T-helper 1 cell treated with Interleukin-12 subunit alpha and Interleukin-12 subunit beta and Interleukin-4 antibody, amounts not matched to agents 30 μg/mL and 1 μg/mL, for 36 hours (primary cell): ENCODE measurements around the gene MYCBPAP.

ENCODE experiments used
- H3K27ac Mint-ChIP-seq: one replicate; pipeline ENCODE4 v1.8.0; 2021; ENCODE audit warnings: mild to moderate bottlenecking, mixed read lengths
- H3K27me3 Mint-ChIP-seq: one replicate; pipeline ENCODE4 v1.8.0; 2021; ENCODE audit warnings: low read depth, mixed read lengths
- H3K36me3 Mint-ChIP-seq: one replicate; pipeline ENCODE4 v1.8.0; 2021; ENCODE audit warnings: low read depth, mixed read lengths
- H3K4me1 Mint-ChIP-seq: one replicate; pipeline ENCODE4 v1.8.0; 2021; ENCODE audit warnings: low read depth, mixed read lengths
- H3K4me3 Mint-ChIP-seq: one replicate; pipeline ENCODE4 v1.8.0; 2021; ENCODE audit warnings: mild to moderate bottlenecking, moderate library complexity, mixed read lengths
- H3K9me3 Mint-ChIP-seq: one replicate; pipeline ENCODE4 v1.8.0; 2021; ENCODE audit warnings: mixed read lengths

MYCBPAP gene

GRCh38 chr17:50580646-50581045 is 72.4 kb downstream of the MYCBPAP start:
- Mint-ChIP-seq H3K9me3 (no peaks in the 10 kb centered on the region), H3K4me1 (no peaks in the 10 kb centered on the region), H3K36me3 (no peaks in the 10 kb centered on the region), H3K4me3 (no peak overlapping the region), H3K27me3 (peaks cover 4% of the 10 kb centered on the region), H3K27ac (no peak overlapping the region)
